WTC11 (cell line): ENCODE data around the gene L3HYPDH.

Experiments used
- ARID4B ChIP-seq: sonication (generic); formaldehyde crosslinking; IDR thresholded peaks from 2 replicates; pipeline ENCODE4 v1.8.0; 2023; ENCODE audit warnings: missing genetic modification reagents, mild to moderate bottlenecking, borderline replicate concordance
- CREB1 ChIP-seq: sonication (generic); formaldehyde crosslinking; IDR thresholded peaks from 2 replicates; pipeline ENCODE4 v1.8.0; 2023; ENCODE audit warnings: mild to moderate bottlenecking, missing genetic modification reagents
- CREM ChIP-seq: sonication (generic); formaldehyde crosslinking; IDR thresholded peaks from 2 replicates; pipeline ENCODE4 v1.8.1; 2022; ENCODE audit warnings: mild to moderate bottlenecking, missing genetic modification reagents, moderate library complexity
- CTCF ChIP-seq: fragments of 200-600 bp; IDR thresholded peaks from 2 replicates; pipeline ENCODE4 v1.8.0; 2022; ENCODE audit warnings: antibody characterized with exemption
- E2F1 ChIP-seq: sonication (generic); formaldehyde crosslinking; IDR thresholded peaks from 2 replicates; pipeline ENCODE4 v1.8.0; 2022; ENCODE audit warnings: mild to moderate bottlenecking, missing genetic modification reagents
- NR2C2 ChIP-seq: sonication (generic); formaldehyde crosslinking; IDR thresholded peaks from 2 replicates; pipeline ENCODE4 v1.8.0; 2022; ENCODE audit warnings: mild to moderate bottlenecking, missing genetic modification reagents
- PREB ChIP-seq: sonication (generic); formaldehyde crosslinking; IDR thresholded peaks from 2 replicates; pipeline ENCODE4 v1.8.1; 2022; ENCODE audit warnings: mild to moderate bottlenecking, missing genetic modification reagents, moderate library complexity, borderline replicate concordance
- ZBTB21 ChIP-seq: sonication (generic); formaldehyde crosslinking; IDR thresholded peaks from 2 replicates; pipeline ENCODE4 v1.8.1; 2023; ENCODE audit warnings: mild to moderate bottlenecking, missing genetic modification reagents, borderline replicate concordance
- ZNF232 ChIP-seq: sonication (generic); formaldehyde crosslinking; IDR thresholded peaks from 2 replicates; pipeline ENCODE4 v1.8.0; 2022; ENCODE audit warnings: mild to moderate bottlenecking, missing genetic modification reagents
- ZSCAN18 ChIP-seq: fragments of 250-450 bp; sonication (Bioruptor Pico); IDR thresholded peaks from 2 replicates; pipeline ENCODE4 v2.1.2; 2022; ENCODE audit warnings: mild to moderate bottlenecking, moderate library complexity

- TF ChIP-seq ZNF232 (CRISPR knock-in tag) (no peak), NR2C2 (CRISPR knock-in tag) (no peak), CTCF (peak; percentile 84), E2F1 (CRISPR knock-in tag) (no peak), CREB1 (CRISPR knock-in tag) (no peak), CREM (CRISPR knock-in tag) (no peak), ZBTB21 (no peak), ZSCAN18 (CRISPR knock-in tag) (no peak), ARID4B (CRISPR knock-in tag) (no peak), PREB (CRISPR knock-in tag) (no peak)
Observed at GRCh38 chr14:59507063-59507751, 23.0 kb upstream of the L3HYPDH start.
